ENCODE measurements around the gene OTUB1.
"Not testable (repeated sequence)": the region's sequence is repeated elsewhere in the genome, so short reads cannot be mapped to it uniquely, and the experiment has no call there.

The OTUB1 gene

DNA sequence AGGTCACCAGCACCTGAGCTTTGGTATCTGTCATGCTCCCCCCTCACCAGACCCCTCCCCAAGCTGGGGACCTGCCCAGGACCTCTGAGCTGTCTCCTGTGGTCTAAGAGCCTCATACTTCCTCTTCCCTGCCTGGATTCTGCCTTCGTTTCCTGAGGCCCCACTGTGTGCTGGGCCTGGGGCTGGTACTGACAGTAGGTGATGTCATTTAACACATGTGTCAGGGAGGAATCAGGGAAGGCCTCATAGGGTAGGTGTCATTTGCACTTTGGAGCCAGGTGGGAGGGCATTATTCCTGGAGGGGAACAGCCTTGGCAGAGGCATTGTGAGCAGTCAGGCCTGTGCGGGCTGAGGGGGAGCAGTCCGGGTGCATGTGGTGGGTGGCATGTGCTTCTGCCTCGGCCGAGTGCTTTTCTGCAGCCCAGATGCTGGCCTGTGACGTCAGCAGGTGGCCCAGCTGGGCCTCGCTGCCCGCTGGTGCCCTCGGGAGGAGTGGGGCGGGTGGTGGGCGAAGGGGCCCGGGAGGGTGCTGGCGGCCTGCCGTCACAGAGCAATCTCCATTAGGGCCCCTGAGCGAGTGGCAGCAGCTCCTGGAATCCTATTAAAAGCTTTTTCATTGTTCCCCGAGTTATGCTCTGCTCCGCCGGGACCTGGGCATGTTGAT, 58.6 kb downstream of the OTUB1 start:
- DNase-seq (ENCODE audit: low spot score): no peak

DNA sequence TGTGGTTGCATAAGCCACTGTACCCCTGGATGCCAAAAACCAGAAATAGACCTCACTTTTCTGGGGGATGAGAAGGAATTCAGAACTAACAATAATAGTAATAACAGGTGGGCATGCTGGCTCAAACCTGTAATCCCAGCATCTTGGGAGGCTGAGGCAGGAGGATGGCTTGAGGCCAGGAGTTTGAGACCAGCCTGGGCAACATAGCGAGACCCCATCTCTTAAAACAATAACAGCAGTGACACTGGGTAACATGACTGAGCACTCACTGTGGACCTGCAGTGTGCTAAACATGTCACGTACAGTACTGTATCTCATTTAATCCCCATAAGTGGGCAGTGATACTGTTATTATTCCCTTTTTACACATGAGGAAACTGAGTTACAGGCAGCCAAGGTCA, 59.5 kb downstream of the OTUB1 start:
- DNase-seq (ENCODE audit: low spot score): no peak

DNA sequence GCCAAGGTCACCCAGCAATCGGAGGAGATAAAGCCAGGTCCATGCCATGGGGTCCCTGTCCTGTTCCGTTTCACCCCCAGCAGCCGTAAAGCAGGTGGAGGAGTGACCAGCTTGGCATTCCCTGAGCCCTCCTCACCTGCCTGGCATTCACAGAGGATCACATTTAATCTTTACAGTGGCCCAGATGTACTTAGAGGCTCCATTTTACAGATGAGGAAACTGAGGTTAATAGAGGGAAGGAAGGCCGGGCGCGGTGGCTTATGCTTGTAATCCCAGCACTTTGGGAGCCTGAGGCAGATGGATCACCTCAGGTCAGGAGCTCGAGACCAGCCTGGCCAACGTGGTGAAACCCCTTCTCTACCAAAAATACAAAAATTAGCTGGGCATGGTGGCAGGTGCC, 61.1 kb downstream of the OTUB1 start:
- DNase-seq (ENCODE audit: low spot score): not testable (repeated sequence)
